D341Med (cell line): ENCODE measurements around the gene GALNT9.

Experiments
- DNase-seq: peaks from one replicate; pipeline ENCODE4 v3.0.0; 2012; ENCODE audit warnings: low spot score

GALNT9 gene

GRCh38 chr12:132168311-132169031, 160.9 kb downstream of the GALNT9 start:
- no peak for DNase-seq

DNA sequence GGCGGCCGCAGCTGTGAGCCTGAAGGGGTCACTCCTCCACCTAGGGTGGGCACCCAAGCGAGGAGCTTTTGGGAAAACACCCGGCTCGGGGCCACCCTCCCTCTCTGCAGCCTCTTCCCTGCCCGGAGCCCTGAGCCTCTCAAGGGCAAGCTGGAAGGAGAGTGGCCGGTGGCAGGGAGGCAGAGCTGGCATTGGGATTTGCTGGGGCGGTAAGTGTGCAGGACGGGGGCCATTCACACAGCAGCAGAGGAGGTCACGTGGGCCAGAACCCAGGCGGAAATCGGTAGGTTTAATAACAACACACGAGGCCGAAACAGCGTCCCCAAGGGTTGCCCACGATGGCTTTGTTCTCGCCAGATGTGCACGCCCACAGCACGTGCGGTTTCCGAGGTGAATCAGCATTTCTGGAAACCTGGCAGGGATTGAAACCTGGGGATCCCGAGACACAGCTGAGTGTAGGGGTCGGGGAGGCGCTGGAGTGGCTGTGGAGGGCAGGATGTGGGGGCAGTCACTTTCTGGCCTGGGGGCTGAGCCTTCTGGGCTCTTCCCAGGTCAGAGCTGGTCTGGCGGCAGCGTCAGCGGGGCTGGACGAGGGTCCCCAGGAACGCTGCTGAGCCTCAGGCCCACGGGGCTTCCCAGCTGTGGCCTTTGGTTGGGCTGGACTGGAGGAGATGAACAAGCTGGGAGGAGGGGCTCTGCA, 161.6 kb downstream of the GALNT9 start:
- no peak for DNase-seq

GRCh38 chr12:132166801-132167591, 162.4 kb downstream of the GALNT9 start:
- DNase-seq, result no peak

GRCh38 chr12:132166093-132166492, 163.3 kb downstream of the GALNT9 start:
- no peak for DNase-seq

DNA sequence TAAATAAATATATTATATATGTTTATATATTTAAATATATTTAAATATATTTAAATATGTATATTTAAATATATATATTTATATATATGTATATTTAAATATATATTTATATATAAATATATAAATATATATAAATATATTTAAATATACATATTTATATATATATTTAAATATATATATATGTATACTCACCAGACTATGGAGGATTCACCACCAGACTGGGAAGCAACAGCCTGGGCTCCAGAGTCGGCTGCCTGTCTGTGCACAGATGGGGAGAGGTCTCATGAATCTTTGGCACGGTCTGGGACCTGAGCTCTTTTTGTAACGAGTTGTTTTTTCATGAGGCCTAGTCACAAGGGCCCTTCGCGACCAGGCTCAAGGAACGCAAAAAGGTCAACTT, 163.8 kb downstream of the GALNT9 start:
- DNase-seq, result no peak

- DNase-seq, result no peak
Observed at GRCh38 chr12:132164426-132164825, 165.0 kb downstream of the GALNT9 start.

GRCh38 chr12:132163911-132164288, 165.5 kb downstream of the GALNT9 start:
- DNase-seq, result no peak

- DNase-seq, result no peak
Observed at GRCh38 chr12:132163041-132163910, 166.1 kb downstream of the GALNT9 start.

GRCh38 chr12:132162508-132163031, 166.8 kb downstream of the GALNT9 start:
- no peak for DNase-seq

DNA sequence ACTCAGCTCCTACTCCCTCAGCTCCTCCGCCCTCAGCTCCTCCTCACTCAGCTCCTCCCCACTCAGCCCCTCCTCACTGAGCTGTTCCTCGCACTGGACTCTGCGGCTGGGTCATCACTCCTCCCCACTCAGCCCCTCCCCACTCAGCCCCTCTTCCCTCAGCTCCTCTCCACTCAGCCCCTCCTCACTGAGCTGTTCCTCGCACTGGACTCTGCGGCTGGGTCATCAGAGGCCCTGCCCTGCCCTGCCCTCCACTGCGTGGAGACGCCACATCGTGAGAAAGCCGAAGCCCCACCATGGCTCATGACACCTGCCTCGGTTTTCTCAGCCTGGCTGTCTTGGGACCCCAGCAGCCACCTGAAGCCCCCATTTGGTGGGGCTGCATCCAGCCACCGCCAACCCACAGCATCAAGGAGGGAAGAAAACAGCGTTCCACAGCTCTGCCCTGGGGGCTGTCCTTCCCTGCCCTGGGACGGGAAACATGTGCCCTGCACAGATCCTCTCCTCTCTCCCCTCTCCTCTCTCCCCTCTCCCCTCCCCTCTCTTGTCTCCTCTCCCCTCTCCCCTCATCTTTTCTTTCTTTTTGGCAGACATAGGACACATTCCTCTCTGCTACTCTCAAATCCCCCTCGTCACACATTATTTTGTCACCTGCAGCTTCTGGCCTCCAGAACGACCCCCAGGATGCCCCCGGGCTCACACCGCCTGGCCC, 167.4 kb downstream of the GALNT9 start:
- no peak for DNase-seq

GRCh38 chr12:132161036-132161781, 168.2 kb downstream of the GALNT9 start:
- no peak for DNase-seq

DNA sequence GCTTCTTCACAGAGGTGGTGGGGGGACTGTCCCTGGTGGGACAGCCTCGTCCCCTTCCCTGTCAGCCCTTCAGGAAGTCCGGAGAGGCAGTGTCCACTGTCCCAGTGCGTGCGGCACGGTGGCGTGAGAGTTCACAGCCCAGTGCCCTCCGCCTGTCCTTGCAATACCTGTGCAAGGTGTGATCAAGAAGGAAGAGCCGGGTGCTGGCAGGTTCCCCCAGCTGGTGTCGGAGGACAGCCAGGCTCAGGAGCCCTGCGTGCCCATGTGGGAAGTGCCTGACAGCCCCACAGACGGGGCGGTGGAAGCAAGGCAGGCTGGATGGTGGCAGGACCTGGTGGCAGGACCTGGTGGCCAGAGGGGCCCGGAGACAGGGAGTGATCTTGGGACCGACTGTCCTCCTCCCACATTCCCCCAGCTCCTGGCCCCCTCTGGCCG, 168.8 kb downstream of the GALNT9 start:
- no peak for DNase-seq

DNA sequence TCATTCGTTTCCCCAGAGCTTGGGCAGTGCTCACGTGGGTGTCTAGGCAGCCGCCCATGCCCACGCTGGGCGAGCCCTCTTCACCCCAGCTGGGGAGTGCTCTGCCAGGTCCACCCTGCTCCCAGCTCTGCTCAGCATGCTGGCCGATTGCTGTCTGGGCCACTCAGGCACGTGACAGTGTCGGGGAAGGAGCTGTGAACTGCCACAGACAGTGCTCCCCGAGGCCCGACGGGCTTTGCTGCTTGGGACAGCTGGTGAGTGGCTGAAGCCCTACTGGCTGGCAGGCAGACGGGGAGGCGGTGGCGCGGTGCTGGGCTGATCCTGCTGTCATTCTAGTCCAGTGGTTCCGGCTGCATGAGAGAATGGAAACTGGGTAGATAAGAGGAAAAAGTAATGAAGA, 169.4 kb downstream of the GALNT9 start:
- DNase-seq, result no peak

GRCh38 chr12:132159555-132160003, 169.8 kb downstream of the GALNT9 start:
- DNase-seq, result no peak

DNA sequence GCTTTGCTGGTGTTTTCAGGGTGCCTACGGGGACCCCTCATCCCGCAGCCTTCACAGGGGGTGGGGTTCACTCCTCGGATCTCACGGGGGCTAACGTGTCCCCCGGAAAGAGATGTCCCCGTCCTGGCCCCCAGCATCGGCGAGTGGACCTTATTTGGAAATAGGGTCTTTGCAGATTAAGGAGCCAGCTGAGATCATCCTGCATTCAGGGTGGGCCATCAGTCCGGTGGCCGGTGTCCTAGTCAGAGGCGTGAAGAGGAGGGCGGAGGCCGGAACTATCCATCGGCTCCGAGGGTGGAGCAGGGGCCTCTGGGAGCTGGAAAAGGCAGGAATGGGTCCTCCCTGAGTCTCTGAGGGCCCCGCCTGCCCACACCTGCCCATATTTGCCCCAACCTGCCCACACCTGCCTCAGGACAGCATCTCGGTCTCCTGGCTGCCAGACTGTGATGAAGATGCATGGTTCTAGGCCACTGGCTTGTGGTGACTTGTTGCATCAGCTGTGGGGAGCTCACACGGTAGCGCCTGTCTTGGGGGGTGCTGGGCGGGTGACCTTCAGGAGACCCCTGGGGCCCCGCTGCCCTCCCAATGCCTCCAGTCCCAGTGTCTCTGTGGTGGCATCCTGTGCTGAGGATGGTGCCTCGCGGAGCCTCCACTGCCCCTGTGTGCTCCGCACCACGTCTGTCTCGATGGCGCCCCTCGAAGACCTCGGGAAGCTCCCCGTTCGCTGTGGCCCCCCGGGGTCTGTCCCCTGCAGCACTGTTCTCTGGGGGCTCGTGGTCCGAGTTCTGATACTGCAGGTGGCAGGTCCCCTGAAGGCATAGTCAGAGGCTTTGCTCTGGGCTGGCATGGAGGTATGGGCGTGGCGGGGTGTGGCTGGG, 170.5 kb downstream of the GALNT9 start:
- no peak for DNase-seq

DNA sequence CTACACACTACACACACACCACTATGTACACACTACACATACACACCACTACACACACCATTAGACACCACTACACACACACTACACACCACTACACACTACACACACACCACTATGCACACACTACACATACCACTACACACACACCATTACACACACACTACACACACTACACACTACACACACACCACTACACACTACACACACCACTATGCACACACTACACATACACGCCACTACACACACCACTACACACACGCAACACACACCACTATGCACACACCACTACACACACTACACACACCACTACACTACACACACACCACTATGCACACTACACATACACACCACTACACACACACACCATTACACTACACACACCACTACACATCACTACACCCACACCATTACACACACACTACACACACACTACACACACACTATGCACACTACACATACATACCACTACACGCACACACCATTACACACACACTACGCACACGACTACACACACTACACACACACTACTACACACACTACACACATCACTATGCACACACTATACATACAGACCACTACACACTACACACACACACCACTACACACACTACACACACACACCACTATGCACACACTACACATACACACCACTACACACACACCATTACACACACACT, 171.5 kb downstream of the GALNT9 start:
- DNase-seq, result no peak

- no peak for DNase-seq
Observed at GRCh38 chr12:132156573-132157325, 172.6 kb downstream of the GALNT9 start.
